K562 (cell line): ENCODE results near the gene HLA-DPA1.

Experiments used
- PCBP1 ChIP-seq: fragments of 200-400 bp; formaldehyde crosslinking; IDR thresholded peaks from 2 replicates; pipeline ENCODE4 v1.6.1; 2018; ENCODE audit warnings: mild to moderate bottlenecking, low read depth, low read length; ENCODE audit not compliant: poor library complexity, severe bottlenecking
- TAF9B ChIP-seq: fragments of 450-650 bp; IDR thresholded peaks from 2 replicates; pipeline ENCODE4 v1.6.1; 2018; ENCODE audit warnings: mild to moderate bottlenecking; ENCODE audit not compliant: partially characterized antibody
- TF ChIP-seq, protein P1 (sequence below): fragments of 450-650 bp; IDR thresholded peaks from 2 replicates; pipeline ENCODE4 v1.6.1; 2018; ENCODE audit warnings: mild to moderate bottlenecking, low read depth; ENCODE audit not compliant: partially characterized antibody

DNA sequence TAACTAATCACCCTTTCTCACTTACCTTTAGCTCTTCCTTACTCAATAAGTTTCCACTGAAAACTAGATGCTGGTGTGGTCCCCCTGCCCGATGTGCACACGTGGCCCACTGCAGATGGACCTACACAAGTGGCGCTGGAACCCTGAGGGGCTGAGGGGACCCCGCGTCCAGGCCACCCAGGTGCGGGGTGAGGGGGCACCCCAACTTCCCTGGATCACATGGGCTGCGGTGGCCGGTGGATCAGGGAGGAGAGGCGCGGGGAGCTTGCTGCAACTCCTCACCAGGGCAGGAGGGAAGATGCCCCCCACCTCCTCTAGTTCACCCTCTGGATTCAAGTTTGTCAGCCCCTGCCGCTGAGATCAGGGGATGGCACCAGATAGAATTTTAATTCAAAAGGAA is 51.5 kb downstream of the HLA-DPA1 start:
- TF ChIP-seq, protein P1, sequence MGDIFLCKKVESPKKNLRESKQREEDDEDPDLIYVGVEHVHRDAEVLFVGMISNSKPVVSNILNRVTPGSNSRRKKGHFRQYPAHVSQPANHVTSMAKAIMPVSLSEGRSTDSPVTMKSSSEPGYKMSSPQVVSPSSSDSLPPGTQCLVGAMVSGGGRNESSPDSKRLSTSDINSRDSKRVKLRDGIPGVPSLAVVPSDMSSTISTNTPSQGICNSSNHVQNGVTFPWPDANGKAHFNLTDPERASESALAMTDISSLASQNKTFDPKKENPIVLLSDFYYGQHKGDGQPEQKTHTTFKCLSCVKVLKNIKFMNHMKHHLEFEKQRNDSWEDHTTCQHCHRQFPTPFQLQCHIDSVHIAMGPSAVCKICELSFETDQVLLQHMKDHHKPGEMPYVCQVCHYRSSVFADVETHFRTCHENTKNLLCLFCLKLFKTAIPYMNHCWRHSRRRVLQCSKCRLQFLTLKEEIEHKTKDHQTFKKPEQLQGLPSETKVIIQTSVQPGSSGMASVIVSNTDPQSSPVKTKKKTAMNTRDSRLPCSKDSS, result no peak
- TF ChIP-seq PCBP1, result no peak
- no peak for TF ChIP-seq TAF9B
